Osteocyte (in vitro differentiated cells): ENCODE data around the gene MFF. TPM values are rescaled to one million over a fixed set of nuclear protein-coding genes. Genes with fewer than 3 reads are reported as not detected.

Experiments
- DNase-seq: peaks from one replicate; pipeline ENCODE4 v3.0.0; 2021; ENCODE audit warnings: mixed read lengths; ENCODE audit not compliant: unreplicated experiment; ENCODE audit errors: extremely low spot score
- H3K27ac Mint-ChIP-seq: one replicate; pipeline ENCODE4 v1.8.0; 2021; ENCODE audit warnings: mild to moderate bottlenecking, mixed read lengths; ENCODE audit not compliant: unreplicated experiment
- H3K27me3 Mint-ChIP-seq: one replicate; pipeline ENCODE4 v1.8.0; 2021; ENCODE audit warnings: mixed read lengths; ENCODE audit not compliant: unreplicated experiment
- H3K36me3 Mint-ChIP-seq: one replicate; pipeline ENCODE4 v1.8.0; 2021; ENCODE audit warnings: mixed read lengths; ENCODE audit not compliant: unreplicated experiment
- H3K4me1 Mint-ChIP-seq: one replicate; pipeline ENCODE4 v1.8.0; 2021; ENCODE audit warnings: mixed read lengths; ENCODE audit not compliant: unreplicated experiment
- H3K4me3 Mint-ChIP-seq: one replicate; pipeline ENCODE4 v1.8.0; 2021; ENCODE audit warnings: mild to moderate bottlenecking, moderate library complexity, mixed read lengths; ENCODE audit not compliant: unreplicated experiment
- H3K9me3 Mint-ChIP-seq: one replicate; pipeline ENCODE4 v1.8.0; 2021; ENCODE audit warnings: mixed read lengths; ENCODE audit not compliant: unreplicated experiment
- total RNA-seq: library from RNA; stranded (reverse); gene quantifications from 2 replicates; pipeline ENCODE4 v1.2.1, GENCODE V29; 2021
- TF ChIP-seq, protein P1 (sequence below): fragments of 200-600 bp; sonication (generic); IDR thresholded peaks from 2 replicates; pipeline ENCODE4 v1.5.0; 2021; ENCODE audit warnings: antibody characterized with exemption, mild to moderate bottlenecking, moderate library complexity

The MFF gene
- total RNA-seq, 1 donor from 2014 or later: 83.4 TPM

DNA sequence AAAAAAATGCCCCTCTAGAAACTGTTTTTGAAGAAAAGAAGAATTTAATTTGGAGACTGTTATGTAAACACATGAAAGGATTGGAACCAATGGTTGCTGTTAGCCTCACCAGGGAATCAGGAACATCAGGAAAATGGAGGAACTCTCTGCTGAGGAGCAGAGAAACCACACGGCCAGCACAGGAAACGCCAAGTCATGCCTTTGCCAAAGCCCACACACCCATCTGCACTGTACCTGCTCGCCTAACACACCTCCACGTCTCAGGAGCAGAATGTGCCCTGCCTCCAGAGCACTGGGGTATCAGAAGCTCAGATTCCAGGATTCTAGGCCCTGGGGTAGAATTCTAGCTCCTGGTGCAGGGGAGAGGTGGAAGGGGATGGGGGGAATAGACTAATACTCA is 72.5 kb downstream of the MFF start:
- no peak for DNase-seq
- TF ChIP-seq, protein P1, sequence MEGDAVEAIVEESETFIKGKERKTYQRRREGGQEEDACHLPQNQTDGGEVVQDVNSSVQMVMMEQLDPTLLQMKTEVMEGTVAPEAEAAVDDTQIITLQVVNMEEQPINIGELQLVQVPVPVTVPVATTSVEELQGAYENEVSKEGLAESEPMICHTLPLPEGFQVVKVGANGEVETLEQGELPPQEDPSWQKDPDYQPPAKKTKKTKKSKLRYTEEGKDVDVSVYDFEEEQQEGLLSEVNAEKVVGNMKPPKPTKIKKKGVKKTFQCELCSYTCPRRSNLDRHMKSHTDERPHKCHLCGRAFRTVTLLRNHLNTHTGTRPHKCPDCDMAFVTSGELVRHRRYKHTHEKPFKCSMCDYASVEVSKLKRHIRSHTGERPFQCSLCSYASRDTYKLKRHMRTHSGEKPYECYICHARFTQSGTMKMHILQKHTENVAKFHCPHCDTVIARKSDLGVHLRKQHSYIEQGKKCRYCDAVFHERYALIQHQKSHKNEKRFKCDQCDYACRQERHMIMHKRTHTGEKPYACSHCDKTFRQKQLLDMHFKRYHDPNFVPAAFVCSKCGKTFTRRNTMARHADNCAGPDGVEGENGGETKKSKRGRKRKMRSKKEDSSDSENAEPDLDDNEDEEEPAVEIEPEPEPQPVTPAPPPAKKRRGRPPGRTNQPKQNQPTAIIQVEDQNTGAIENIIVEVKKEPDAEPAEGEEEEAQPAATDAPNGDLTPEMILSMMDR: no peak
- peaks cover 7% of the 10 kb centered on the region for H3K27me3 Mint-ChIP-seq
- no peaks in the 10 kb centered on the region for H3K4me1 Mint-ChIP-seq
- H3K4me3 Mint-ChIP-seq: no peak overlapping the region
- no peak overlapping the region for H3K27ac Mint-ChIP-seq
- H3K9me3 Mint-ChIP-seq: no peaks in the 10 kb centered on the region
- no peaks in the 10 kb centered on the region for H3K36me3 Mint-ChIP-seq

DNA sequence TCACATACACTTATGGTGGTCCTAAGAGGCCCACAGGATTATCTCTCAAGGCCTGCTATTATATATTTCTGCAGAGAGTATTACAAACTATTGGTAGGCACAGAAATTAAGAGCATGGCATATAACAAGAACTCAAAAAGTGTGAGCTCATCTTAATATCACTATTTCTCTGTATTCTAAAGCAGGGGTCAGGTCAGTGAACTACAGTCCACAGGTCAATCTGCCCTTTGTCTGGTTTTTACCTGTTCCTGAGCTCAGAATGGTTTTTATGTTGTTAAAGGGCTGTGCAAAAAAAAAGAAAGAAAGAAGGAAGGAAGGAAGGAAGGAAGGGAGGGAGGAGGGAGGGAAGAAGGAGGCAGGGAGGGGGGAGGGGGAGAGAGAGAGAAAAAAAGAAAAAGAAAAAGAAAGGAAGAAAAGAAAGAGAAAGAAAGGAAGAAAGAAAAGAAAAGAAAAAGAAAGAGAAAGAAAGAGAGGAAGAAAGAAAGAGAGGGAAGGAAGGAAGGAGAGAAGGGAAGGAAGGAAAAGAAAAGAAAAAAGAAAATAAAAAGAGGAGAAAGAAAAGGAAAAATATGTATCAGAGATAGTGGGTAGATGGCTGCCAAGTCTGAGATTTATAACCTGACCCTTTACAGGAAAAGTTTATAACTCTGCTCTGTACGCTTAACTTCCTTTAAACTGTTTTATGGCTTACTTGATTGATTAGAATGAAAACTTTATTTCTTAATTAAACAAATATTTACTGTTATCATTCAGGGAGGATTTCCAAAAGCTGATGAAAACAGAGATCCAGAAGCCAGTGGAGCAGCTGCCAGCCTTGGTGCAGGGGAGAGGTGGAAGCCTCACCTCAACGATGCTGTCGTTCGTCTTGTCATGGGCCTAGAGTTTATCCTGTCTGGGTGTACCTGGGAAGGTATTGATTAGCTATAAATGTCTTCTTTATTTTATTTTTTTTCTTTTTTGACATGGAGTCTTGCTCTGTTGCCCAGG is 73.9 kb downstream of the MFF start:
- H3K36me3 Mint-ChIP-seq: no peaks in the 10 kb centered on the region
- H3K4me1 Mint-ChIP-seq: no peaks in the 10 kb centered on the region
- no peak overlapping the region for H3K27ac Mint-ChIP-seq
- TF ChIP-seq, protein P1: no peak
- no peak for DNase-seq
- peaks cover 7% of the 10 kb centered on the region for H3K27me3 Mint-ChIP-seq
- H3K9me3 Mint-ChIP-seq: no peaks in the 10 kb centered on the region
- no peak overlapping the region for H3K4me3 Mint-ChIP-seq

GRCh38 chr2:227401550-227401949 is 76.5 kb downstream of the MFF start:
- Mint-ChIP-seq H3K9me3 (no peaks in the 10 kb centered on the region), H3K4me1 (peaks cover 7% of the 10 kb centered on the region), H3K27me3 (peaks cover 7% of the 10 kb centered on the region), H3K4me3 (no peak overlapping the region), H3K36me3 (no peaks in the 10 kb centered on the region), H3K27ac (no peak overlapping the region)
- TF ChIP-seq, protein P1: no peak
- DNase-seq: no peak

GRCh38 chr2:227402321-227402720 is 77.3 kb downstream of the MFF start:
- no peak overlapping the region for H3K27ac Mint-ChIP-seq
- H3K27me3 Mint-ChIP-seq: peaks cover 7% of the 10 kb centered on the region
- peaks cover 15% of the 10 kb centered on the region for H3K4me1 Mint-ChIP-seq
- no peaks in the 10 kb centered on the region for H3K36me3 Mint-ChIP-seq
- no peak for DNase-seq
- TF ChIP-seq, protein P1: no peak
- no peaks in the 10 kb centered on the region for H3K9me3 Mint-ChIP-seq
- H3K4me3 Mint-ChIP-seq: no peak overlapping the region

DNA sequence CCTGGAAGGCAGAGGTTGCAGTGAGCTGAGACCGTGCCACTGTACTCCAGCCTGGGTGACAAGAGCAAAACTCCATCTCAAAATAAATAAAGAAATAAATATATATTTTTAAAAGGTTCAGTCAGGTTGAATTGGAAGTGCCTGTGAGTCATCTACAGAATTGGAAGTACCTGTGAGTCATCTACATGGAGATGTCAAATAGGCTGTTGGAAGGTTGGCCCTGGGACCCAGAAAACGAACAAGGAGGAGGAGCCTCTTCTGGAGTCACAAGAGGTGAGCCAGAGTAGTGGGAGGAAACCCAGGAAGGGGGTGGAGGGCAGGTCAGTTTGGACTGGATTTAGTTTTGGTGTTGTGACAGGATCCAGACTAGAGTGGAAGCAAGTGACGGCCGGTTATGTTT is 77.9 kb downstream of the MFF start:
- no peaks in the 10 kb centered on the region for H3K9me3 Mint-ChIP-seq
- H3K27ac Mint-ChIP-seq: no peak overlapping the region
- H3K36me3 Mint-ChIP-seq: no peaks in the 10 kb centered on the region
- peaks cover 7% of the 10 kb centered on the region for H3K27me3 Mint-ChIP-seq
- peaks cover 18% of the 10 kb centered on the region for H3K4me1 Mint-ChIP-seq
- TF ChIP-seq, protein P1: no peak
- no peak for DNase-seq
- no peak overlapping the region for H3K4me3 Mint-ChIP-seq
